Trophoblast cell (in vitro differentiated cells and primary cell): ENCODE data around the gene DNTT.

Experiments used
- DNase-seq, 2 donors: peaks; one replicate each; pipeline ENCODE4 v3.0.0-alpha.2; 2016
- H2AFZ ChIP-seq: 2 replicates; pipeline ENCODE4 v1.6.1; 2013; ENCODE audit warnings: low read length, moderate library complexity, mild to moderate bottlenecking; ENCODE audit not compliant: insufficient read depth, poor library complexity
- H2AK5ac ChIP-seq: 2 replicates; pipeline ENCODE4 v1.6.1; 2013; ENCODE audit warnings: mild to moderate bottlenecking, low read length
- H2BK120ac ChIP-seq: 2 replicates; pipeline ENCODE4 v1.6.1; 2013; ENCODE audit warnings: low read length, mild to moderate bottlenecking, moderate library complexity; ENCODE audit not compliant: insufficient read depth, poor library complexity
- H2BK12ac ChIP-seq: 2 replicates; pipeline ENCODE4 v1.6.1; 2013; ENCODE audit warnings: mild to moderate bottlenecking, low read length, moderate library complexity
- H2BK5ac ChIP-seq: 2 replicates; pipeline ENCODE4 v1.6.1; 2013; ENCODE audit warnings: low read length, low read depth, moderate library complexity, mild to moderate bottlenecking; ENCODE audit not compliant: poor library complexity
- H3K14ac ChIP-seq: 2 replicates; pipeline ENCODE4 v1.6.1; 2013; ENCODE audit warnings: mild to moderate bottlenecking, low read length
- H3K18ac ChIP-seq: 2 replicates; pipeline ENCODE4 v1.6.1; 2013; ENCODE audit warnings: mild to moderate bottlenecking, low read length
- H3K23ac ChIP-seq: 2 replicates; pipeline ENCODE4 v1.6.1; 2013; ENCODE audit warnings: low read length
- H3K27ac ChIP-seq: 2 replicates; pipeline ENCODE4 v1.5.1; 2013; ENCODE audit warnings: low read depth, mild to moderate bottlenecking, inconsistent platforms, low read length, moderate library complexity
- H3K27me3 ChIP-seq: 2 replicates; pipeline ENCODE4 v1.6.1; 2013; ENCODE audit warnings: inconsistent platforms, mild to moderate bottlenecking, low read length, moderate library complexity; ENCODE audit not compliant: insufficient read depth
- H3K36me3 ChIP-seq, 2 experiments: 1 replicate in 1 of 2; 2 replicates in 1 of 2; pipeline ENCODE4 v1.6.1; 2013; ENCODE audit warnings: low read length in 2 of 2, mild to moderate bottlenecking in 2 of 2, moderate library complexity in 1 of 2; ENCODE audit not compliant: insufficient read depth in 2 of 2, control insufficient read depth in 1 of 2
- H3K4ac ChIP-seq: 2 replicates; pipeline ENCODE4 v1.6.1; 2013; ENCODE audit warnings: low read depth, mild to moderate bottlenecking, low read length, moderate library complexity
- H3K4me1 ChIP-seq, 2 experiments: 1 replicate in 1 of 2; 2 replicates in 1 of 2; pipeline ENCODE4 v1.6.1; 2013; ENCODE audit warnings: low read length in 2 of 2, mild to moderate bottlenecking in 2 of 2, moderate library complexity in 1 of 2; ENCODE audit not compliant: insufficient read depth in 2 of 2, control insufficient read depth in 1 of 2
- H3K4me2 ChIP-seq: 2 replicates; pipeline ENCODE4 v1.6.1; 2013; ENCODE audit warnings: inconsistent platforms, mild to moderate bottlenecking, low read length, moderate library complexity
- H3K4me3 ChIP-seq: 2 replicates; pipeline ENCODE4 v1.5.1; 2013; ENCODE audit warnings: mild to moderate bottlenecking, low read depth, low read length, inconsistent platforms
- H3K79me1 ChIP-seq: one replicate; pipeline ENCODE4 v1.6.1; 2013; ENCODE audit warnings: low read length
- H3K79me2 ChIP-seq: 2 replicates; pipeline ENCODE4 v1.6.1; 2013; ENCODE audit warnings: low read length, mild to moderate bottlenecking; ENCODE audit not compliant: control insufficient read depth, insufficient read depth, poor library complexity
- H3K9ac ChIP-seq: 2 replicates; pipeline ENCODE4 v1.6.1; 2013; ENCODE audit warnings: mild to moderate bottlenecking, low read length
- H3K9me3 ChIP-seq: 2 replicates; pipeline ENCODE4 v1.6.1; 2013; ENCODE audit warnings: low read depth, mild to moderate bottlenecking, control low read depth, inconsistent platforms, low read length; ENCODE audit not compliant: insufficient read depth
- H4K12ac ChIP-seq: 2 replicates; pipeline ENCODE4 v1.6.1; 2013; ENCODE audit warnings: low read depth, mild to moderate bottlenecking, low read length, moderate library complexity
- H4K8ac ChIP-seq: 2 replicates; pipeline ENCODE4 v1.6.1; 2013; ENCODE audit warnings: low read depth, mild to moderate bottlenecking, low read length, moderate library complexity
- H4K91ac ChIP-seq: one replicate; pipeline ENCODE4 v1.6.1; 2013; ENCODE audit warnings: low read depth, mild to moderate bottlenecking, low read length, moderate library complexity
- WGBS: extraction: QIAGEN DNeasy Blood & Tissue Kit; methylation state at CpG from one replicate; pipeline ENCODE4 v1.1.7; 2013; ENCODE audit warnings: missing lambda C conversion rate; ENCODE audit not compliant: insufficient read length, insufficient coverage; ENCODE audit errors: extremely low coverage; 5-methylcytosine and 5-hydroxymethylcytosine counted together

Gene DNTT

DNA sequence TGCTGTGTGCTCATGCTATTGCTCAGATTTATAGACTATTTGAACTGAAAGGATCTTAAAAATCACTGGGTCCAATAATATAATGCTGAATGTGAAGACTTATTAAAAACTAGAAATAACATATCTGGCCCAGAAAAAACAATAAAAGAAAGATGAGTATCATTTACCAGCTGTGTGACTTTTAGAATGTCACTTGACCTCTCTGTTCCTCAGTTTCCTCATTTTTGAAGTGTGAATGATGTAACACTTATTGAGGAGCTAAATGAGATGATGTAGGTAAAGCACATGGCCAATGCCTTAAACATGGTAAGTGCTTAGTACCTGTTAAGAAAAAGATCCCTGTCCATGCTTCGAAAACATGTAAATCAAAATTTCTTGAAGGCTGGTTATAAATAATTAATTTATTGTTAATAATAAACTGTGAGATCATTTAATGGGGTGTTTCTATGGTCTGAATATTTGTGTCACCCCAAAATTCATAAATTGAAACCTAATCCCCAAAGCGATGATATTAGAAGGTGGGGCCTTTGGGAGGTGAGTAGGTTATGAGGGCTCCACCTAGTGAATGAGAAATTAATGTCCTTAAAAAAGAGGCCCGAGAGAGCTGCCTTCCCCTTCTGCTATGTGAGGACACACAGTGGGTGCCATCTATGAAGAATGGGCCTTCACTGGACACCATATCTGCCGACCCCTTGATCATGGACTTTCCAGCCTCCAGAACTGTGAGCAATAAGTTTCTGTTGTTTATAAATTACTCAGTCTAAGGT, 13.0 kb downstream of the DNTT start:
- H3K27me3 ChIP-seq = no peaks in the 10 kb centered on the region
- H2BK5ac ChIP-seq = no peak overlapping the region
- no peak overlapping the region for H3K18ac ChIP-seq
- H4K8ac ChIP-seq = no peak overlapping the region
- H3K4me3 ChIP-seq = no peak overlapping the region
- peaks cover 1% of the 10 kb centered on the region for H3K79me2 ChIP-seq
- no peak overlapping the region for H2AK5ac ChIP-seq
- H3K36me3 ChIP-seq = no peaks in the 10 kb centered on the region
- DNase-seq = no peak
- H3K4ac ChIP-seq = no peak overlapping the region
- H2BK12ac ChIP-seq = no peak overlapping the region
- H2BK120ac ChIP-seq = no peak overlapping the region
- no peak overlapping the region for H3K9ac ChIP-seq
- H3K23ac ChIP-seq = no peak overlapping the region
- H2AFZ ChIP-seq = no peak overlapping the region
- H4K91ac ChIP-seq = no peak overlapping the region
- no peaks in the 10 kb centered on the region for H3K9me3 ChIP-seq
- H3K14ac ChIP-seq = no peak overlapping the region
- H3K79me1 ChIP-seq = no peaks in the 10 kb centered on the region
- WGBS = no CpG with 5 or more reads among the region's 4 CpGs
- H3K4me1 ChIP-seq = no peaks in the 10 kb centered on the region
- no peak overlapping the region for H3K4me2 ChIP-seq
- no peak overlapping the region for H4K12ac ChIP-seq
- no peak overlapping the region for H3K27ac ChIP-seq

DNA sequence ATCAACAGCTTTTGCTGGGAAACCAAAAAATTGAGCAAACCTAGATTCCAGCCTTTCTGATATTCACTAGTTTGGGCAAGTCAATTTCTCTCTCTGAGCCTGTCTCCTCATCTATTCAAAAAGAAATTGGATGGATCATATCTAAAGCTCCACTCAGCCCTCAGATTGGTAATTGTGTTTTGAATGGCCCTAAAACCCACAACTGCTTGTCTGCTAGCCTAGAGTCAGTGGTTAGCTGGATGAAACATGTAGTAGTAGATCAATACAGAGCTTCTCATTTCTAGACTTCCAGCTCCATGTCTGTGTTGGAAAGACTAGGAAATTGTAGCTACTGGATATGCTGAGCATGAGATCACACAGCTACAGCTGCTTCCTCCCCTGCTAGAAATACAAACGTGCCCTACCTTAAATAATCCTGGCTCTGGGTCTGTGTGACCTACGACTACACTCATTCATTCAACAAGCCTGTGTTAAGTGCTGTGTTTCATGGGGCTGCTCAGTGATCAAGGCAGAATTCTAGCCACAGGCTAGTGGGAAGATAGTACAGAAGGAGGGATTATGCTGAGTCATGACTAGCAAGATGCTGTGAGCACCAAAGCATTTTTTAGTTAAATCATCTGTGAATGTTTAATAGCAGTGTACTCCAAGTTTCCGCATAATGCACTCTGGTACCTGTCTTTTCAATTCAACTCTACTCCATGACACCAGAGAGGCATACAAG, 15.7 kb downstream of the DNTT start:
- H3K9me3 ChIP-seq = no peaks in the 10 kb centered on the region
- H3K4me2 ChIP-seq = no peak overlapping the region
- H2AK5ac ChIP-seq = no peak overlapping the region
- H3K79me1 ChIP-seq = no peaks in the 10 kb centered on the region
- H3K23ac ChIP-seq = no peak overlapping the region
- no CpG with 5 or more reads among the region's 3 CpGs for WGBS
- H3K9ac ChIP-seq = no peak overlapping the region
- no peaks in the 10 kb centered on the region for H3K27me3 ChIP-seq
- H3K18ac ChIP-seq = no peak overlapping the region
- H2BK5ac ChIP-seq = no peak overlapping the region
- H3K14ac ChIP-seq = no peak overlapping the region
- no peaks in the 10 kb centered on the region for H3K79me2 ChIP-seq
- no peak overlapping the region for H3K4me3 ChIP-seq
- no peak overlapping the region for H3K27ac ChIP-seq
- H4K8ac ChIP-seq = no peak overlapping the region
- no peaks in the 10 kb centered on the region for H3K4me1 ChIP-seq
- no peak overlapping the region for H3K4ac ChIP-seq
- no peak overlapping the region for H2BK12ac ChIP-seq
- no peak for DNase-seq
- H4K12ac ChIP-seq = no peak overlapping the region
- no peak overlapping the region for H2AFZ ChIP-seq
- no peak overlapping the region for H4K91ac ChIP-seq
- H2BK120ac ChIP-seq = no peak overlapping the region
- no peaks in the 10 kb centered on the region for H3K36me3 ChIP-seq

DNA sequence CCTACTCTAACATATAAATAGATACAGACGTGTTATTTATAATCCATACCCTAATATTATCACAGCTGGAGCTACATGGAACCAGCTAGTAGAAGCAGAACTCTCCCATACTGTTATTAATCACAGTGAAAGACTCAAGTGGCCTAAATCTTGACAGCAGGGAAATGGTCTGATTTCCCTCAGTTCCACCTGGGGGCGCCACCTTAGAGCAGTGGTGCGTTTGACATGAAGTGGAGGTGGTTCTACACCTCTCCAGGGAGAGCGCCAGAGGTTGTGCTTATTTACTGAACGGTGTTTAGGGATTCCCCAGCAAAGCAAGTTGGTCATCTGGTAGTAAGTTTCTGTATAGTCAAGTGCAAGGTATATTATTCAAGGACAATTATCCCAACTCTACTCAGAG, 17.6 kb downstream of the DNTT start:
- Histone ChIP-seq H3K27me3 (no peaks in the 10 kb centered on the region), H2AK5ac (no peak overlapping the region), H3K4ac (no peak overlapping the region), H3K9ac (no peak overlapping the region), H3K9me3 (no peaks in the 10 kb centered on the region), H4K12ac (no peak overlapping the region), H3K27ac (no peak overlapping the region), H3K23ac (no peak overlapping the region), H3K4me3 (no peak overlapping the region), H4K91ac (no peak overlapping the region), H3K36me3 (no peaks in the 10 kb centered on the region), H4K8ac (no peak overlapping the region), H3K79me2 (no peaks in the 10 kb centered on the region), H2BK5ac (no peak overlapping the region), H2AFZ (no peak overlapping the region), H3K18ac (no peak overlapping the region), H3K4me2 (no peak overlapping the region), H2BK120ac (no peak overlapping the region), H3K4me1 (no peaks in the 10 kb centered on the region), H3K79me1 (no peaks in the 10 kb centered on the region), H3K14ac (no peak overlapping the region), H2BK12ac (no peak overlapping the region)
- no CpG with 5 or more reads among the region's 5 CpGs for WGBS
- DNase-seq = no peak

DNA sequence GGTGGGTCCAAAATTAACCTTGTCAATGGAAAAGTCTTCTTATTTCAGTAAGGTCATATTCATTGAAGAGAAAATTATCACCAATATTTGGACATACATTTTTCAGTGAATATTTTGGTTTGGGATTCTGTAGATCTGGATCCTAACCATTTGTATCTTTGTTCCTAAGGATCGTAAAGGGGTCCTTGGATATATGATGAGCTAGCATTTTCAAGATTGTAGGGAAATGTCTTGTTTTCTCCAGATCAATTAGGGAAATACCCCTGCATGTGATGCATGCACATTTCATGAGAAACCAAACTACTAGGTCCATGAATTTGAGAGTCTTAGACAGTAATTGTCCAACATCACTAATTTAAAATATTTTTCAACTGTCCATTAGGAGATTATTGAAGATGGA, 18.0 kb downstream of the DNTT start:
- H3K36me3 ChIP-seq = no peaks in the 10 kb centered on the region
- no peak overlapping the region for H3K4ac ChIP-seq
- H2AFZ ChIP-seq = no peak overlapping the region
- H3K4me2 ChIP-seq = no peak overlapping the region
- no peak overlapping the region for H2AK5ac ChIP-seq
- H4K12ac ChIP-seq = no peak overlapping the region
- H3K14ac ChIP-seq = no peak overlapping the region
- H3K79me1 ChIP-seq = no peaks in the 10 kb centered on the region
- no peak overlapping the region for H2BK12ac ChIP-seq
- no peak overlapping the region for H3K9ac ChIP-seq
- no peak overlapping the region for H4K8ac ChIP-seq
- no peak overlapping the region for H3K4me3 ChIP-seq
- WGBS = no CpG with 5 or more reads among the region's 1 CpG
- H3K18ac ChIP-seq = no peak overlapping the region
- H3K27ac ChIP-seq = no peak overlapping the region
- no peak overlapping the region for H4K91ac ChIP-seq
- no peak overlapping the region for H2BK5ac ChIP-seq
- H3K27me3 ChIP-seq = no peaks in the 10 kb centered on the region
- no peak overlapping the region for H3K23ac ChIP-seq
- H2BK120ac ChIP-seq = no peak overlapping the region
- H3K79me2 ChIP-seq = no peaks in the 10 kb centered on the region
- DNase-seq = no peak
- no peaks in the 10 kb centered on the region for H3K9me3 ChIP-seq
- no peaks in the 10 kb centered on the region for H3K4me1 ChIP-seq
